Activated T-cell treated with anti-CD3 and anti-CD28 coated beads, Interleukin-2, amount 50 U/mL, for 48 hours (primary cell): Measurements from ENCODE around the gene PKNOX1.
A peak's percentile ranks its signal among the peaks of the same experiment; 100 is the strongest.
"Not testable (repeated sequence)": the region's sequence is repeated elsewhere in the genome, so short reads cannot be mapped to it uniquely, and the experiment has no call there.

Experiments used
- DNase-seq, 2 experiments: peaks; one replicate each; pipeline ENCODE4 v3.0.0-alpha.2; 2020

Gene PKNOX1

DNA sequence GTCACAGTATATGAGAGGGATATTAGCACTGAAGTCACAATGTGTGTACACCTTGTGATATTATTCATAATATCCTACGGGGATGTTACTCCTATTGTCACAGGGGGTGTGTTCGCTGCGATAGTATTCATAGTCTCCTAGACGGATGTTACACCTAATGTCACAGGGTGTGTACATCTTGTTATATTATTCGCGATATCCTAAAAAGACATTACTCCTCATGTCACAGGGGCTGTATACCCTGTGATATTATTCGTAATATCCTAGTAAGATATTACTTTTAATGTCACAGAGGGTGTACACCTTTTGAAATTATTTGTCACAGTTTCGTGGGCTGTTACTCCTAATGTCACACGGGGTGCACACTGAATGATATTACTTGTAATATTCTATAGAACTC is 23.2 kb upstream of the PKNOX1 start:
- not testable (repeated sequence) for DNase-seq

DNA sequence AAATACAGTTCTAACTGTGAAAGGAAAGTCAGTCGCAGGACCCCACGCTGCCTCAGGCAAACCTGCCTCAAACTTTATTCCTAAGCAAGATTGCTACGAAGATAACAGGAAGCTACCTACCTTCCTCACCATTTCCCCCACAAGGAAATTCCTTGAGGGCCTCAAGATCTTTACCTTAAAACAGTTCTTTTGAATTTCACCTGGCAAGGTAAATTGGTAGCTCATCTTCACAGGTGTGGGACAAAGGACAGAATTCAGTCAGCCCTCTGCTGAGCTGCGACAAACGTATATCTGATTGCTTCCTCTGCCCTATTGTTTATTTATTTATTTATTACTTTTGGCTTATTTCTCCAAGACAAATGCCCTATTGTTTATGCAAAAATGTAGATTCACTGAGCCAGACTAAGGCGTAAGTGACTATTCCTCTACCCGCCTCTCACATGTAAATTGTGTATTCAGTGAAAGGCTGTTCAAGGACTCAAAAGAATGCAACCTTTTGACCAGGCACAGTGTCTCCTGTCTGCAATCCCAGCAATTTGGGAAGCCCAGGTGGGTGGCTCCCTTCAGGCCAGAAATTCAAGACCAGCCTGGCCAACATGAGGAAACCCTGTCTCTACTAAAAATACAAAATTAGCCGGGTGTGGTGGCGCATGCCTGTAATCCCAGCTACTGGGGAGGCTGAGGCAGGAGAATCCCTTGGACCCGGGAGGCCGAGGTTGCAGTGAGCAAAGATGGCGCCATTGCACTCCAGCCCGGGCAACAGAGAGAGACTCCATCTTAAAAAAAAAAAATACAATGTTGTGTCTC is 17.3 kb upstream of the PKNOX1 start:
- no peak for DNase-seq

DNA sequence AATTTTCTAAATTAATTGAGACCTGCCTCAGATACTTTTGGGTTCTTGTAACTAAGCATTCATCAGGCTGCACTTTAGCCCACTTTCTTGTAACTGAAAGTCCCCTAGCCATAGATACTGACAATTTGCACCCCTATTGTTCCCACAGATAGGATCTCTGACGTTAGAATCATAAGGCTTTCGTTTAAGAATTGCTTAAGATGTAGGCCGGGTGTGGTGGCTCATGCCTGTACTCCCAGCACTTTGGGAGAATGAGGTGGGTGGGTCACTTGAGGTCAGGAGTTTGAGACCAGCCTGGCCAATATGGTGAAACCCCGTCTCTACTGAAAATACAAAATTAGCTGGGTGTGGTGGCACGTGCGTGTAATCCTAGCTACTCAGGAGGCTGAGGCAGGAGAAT is 16.2 kb upstream of the PKNOX1 start:
- DNase-seq, result not testable (repeated sequence)

DNA sequence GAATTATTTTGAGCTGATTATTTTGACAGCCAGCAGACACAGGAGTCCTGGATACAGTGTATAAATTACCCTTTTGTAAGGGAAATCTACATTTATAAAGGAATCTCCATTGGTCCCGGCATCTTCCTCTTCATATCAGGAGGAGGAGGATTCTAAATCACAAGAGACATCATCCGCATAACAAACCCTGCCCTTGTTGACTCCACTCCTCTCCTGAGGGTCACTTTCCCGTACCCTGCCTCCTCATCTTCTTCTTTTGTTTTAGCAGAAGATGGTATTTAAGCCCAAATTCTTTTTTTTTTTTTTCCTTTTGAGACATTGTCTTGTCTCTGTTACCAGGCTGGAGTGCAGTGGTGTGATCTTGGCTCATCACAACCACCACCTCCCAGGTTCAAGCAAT is 14.6 kb upstream of the PKNOX1 start:
- no peak for DNase-seq

DNA sequence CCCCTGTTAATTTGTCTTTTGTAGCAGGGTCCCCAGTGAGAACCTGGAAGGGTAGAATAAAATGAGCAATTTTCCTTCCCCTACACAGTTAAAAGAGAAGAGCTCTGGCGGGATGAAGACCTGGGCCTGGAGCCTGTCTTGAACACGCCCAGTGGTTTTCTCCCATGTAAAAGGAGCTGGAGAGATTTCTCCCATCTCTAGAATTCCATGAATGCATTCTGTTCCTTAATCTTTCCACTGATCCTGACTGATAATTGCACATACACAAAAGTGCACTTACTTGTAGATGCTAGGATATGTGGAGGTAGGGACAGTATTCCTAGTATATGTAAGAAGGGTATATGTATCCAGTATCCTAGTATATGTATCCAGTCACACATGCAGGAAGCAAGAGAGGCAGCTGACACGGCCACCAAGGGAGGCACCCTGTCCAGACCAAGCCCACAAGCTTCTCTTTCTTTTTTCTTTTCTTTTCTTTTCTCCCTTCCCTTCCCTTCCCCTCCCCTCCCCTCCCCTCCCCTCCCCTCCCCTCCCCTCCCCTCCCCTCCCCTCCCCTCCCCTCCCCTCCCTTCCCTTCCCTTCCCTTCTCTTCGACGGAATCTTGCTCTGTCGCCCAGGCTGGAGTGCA is 11.9 kb upstream of the PKNOX1 start:
- DNase-seq, result no peak

DNA sequence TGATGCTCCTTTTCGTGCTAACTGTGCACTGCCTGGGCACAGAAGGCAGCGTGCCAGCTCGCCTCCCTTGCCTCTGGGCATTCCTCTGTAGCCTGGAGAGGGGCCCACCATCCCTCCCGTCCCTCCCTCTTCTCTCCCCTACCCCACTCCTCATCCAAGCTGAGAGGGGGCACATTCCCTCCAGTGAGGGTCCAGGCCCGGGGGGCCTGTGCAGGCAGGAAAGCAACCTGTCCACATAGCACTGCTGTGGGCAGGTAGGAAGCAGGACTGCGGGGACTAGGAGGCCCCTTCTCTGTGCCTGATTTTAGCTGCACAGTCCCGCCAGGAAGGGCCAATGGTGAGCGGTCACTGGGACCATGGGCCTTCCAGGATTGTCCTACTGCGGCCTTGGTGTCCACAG is 10.3 kb upstream of the PKNOX1 start:
- no peak for DNase-seq

DNA sequence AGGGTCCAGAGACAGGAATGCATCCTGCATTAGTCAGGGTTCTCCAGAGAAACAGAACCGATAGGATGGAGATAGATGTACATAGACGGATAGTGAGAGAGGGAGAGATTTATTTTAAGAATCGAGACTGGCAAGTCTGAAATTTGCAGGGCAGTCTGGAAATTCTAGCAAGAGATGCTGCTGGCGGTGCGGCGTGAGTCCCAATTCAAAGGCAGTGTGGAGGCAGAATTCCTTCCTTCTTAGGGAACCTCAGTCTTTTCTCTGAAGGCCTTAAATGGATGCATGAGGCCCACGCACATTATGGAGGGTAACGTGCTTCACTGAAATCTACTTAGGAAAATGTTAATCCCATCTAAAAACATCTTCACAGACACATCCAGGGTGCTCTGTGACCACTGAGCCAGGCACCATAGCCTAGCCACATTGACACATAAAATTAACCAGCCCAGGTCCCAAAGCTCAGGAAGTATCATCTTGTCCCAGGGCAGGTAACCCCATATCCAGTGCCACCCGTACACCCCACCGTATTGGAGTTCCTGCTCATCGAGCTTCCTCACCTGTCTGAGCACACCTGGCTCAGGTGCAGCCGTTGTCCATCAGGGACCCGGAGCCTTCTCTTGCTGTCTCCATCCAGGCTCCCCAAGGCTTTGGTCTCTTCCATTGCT is 9.7 kb upstream of the PKNOX1 start:
- DNase-seq, result no peak

DNA sequence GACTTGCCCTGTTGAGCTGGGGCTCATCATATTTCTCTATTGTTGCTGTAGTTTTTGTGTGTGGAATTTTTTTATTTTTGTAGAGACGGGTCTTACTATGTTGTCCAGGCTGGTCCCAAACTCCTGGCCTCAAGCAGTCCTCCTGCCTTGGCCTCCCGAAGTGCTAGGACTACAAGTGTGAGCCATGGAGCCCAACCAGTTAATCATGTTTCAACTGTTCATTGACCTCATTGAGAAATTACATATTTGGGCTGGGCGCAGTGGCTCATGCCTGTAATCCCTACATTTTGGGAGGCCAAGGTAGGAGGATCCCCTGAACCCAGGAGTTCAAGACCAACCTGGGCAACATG is 9.2 kb upstream of the PKNOX1 start:
- no peak for DNase-seq

DNA sequence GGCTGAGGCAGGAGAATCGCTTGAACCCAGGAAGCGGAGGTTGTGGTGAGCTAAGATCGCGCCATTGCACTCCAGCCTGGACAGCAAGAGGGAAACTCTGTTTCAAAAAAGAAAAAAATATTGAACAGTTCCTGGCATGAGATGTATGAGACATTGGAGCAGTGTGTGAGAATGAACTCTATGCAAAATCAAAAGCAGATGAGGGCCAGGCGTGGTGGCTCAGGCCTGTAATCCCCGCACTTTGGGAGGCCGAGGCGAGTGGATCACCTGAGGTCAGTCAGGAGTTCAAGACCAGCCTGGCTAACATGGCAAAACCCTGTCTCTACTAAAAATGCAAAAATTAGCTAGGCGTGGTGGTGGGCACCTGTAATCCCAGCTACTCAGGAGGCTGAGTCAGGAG is 6.7 kb upstream of the PKNOX1 start:
- not testable (repeated sequence) for DNase-seq

DNA sequence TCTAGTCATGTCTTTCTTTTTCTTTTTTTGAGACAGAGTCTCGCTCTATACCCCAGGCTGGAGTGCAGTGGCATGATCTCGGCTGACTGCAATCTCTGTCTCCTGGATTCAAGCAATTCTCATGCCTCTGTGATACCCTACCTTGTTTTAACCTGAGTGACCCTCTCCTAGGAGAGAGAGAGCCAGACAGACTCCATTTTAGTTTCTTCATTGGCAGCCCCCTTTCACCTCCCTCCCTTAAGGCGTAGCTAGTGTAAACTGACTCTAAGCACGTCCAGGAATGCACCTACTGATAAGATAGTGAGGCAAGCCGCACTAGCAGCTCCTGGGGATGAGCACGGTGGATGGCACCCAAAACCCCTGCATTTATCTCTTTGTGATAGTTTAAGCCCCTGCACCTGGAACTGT is 5.2 kb upstream of the PKNOX1 start:
- no peak for DNase-seq

DNA sequence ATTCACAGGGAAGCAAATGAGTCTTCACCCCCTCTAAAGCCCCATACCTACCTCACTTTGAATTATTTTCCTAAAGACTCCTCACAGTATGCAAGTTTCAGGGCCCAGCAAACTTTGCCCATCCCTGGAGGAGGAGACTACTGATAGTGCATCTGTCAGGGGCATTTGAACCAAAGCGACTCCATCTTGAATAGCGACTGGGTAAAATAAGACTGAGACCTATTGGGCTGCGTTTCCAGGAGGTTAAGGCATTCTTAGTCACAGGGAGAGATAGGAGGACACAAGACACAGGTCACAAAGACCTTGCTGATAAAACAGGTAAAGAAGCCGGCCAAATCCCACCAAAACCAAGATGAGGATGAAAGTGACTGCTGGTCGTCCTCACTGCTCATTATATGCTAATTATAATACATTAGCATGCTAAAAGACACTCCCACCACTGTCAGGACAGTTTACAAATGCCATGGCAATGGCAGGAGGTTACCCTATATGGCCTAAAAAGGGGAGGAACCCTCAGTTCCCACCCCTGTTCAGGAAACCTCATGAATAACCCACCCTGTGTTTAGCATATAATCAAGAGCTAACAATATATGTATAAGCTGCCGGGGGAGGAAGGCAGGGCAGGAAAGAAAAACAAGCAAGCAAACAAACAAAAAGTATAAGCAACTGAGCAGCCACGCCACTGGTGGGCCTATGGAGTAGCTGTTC is 3.3 kb upstream of the PKNOX1 start:
- no peak for DNase-seq

DNA sequence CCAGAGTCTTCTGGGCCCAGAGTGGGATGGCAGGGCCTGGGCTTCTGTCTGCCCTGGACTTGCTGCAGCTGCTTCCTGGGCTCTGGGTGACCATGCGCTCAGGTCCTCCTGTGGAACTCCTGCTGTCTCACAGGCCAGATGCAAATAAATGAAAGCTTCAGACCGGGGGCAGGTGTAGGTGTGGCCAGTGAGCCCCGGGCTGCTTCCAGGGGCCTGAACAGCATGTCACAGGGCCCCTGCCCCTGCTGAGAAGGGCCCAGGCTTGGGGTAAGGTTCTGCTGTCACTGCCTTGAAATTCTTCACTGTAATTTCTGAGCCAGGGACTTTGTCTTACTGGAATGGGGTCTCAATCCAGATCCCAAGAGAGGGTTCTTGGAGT is 2.5 kb upstream of the PKNOX1 start:
- no peak for DNase-seq

DNA sequence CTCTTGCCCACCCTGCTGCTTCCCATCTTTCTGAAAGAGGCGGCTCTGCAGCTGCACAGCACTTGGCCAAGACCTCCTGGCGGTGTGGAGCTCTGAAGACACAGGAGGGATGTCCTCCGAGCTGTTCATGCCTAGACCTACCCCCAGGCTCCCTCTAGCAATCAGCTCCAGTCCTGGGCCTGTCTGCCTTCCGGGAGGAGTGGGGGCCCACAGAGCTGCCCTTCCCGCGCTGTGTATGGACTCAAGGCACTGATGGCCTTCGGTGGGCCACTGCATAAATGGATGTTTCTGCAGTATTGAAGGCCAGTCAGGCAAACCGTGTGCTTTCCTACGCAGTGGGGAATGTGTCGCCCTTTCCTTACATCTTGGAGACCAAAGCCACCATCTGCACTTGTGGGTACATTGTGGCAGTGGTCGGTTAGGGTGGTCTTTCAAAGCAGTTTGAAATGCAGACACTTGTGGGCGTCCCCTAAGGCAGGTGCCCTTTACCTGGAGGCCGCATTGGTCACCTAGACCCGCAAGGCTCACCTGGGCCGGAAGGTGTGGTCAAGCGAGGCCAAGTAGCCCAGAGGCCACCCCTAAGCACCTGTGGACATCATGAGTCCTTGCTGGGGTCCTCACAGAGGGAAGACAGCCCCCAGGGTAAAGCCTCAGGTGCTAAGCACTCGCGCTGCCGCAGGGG is 912 bp upstream of the PKNOX1 start:
- DNase-seq, result no peak

DNA sequence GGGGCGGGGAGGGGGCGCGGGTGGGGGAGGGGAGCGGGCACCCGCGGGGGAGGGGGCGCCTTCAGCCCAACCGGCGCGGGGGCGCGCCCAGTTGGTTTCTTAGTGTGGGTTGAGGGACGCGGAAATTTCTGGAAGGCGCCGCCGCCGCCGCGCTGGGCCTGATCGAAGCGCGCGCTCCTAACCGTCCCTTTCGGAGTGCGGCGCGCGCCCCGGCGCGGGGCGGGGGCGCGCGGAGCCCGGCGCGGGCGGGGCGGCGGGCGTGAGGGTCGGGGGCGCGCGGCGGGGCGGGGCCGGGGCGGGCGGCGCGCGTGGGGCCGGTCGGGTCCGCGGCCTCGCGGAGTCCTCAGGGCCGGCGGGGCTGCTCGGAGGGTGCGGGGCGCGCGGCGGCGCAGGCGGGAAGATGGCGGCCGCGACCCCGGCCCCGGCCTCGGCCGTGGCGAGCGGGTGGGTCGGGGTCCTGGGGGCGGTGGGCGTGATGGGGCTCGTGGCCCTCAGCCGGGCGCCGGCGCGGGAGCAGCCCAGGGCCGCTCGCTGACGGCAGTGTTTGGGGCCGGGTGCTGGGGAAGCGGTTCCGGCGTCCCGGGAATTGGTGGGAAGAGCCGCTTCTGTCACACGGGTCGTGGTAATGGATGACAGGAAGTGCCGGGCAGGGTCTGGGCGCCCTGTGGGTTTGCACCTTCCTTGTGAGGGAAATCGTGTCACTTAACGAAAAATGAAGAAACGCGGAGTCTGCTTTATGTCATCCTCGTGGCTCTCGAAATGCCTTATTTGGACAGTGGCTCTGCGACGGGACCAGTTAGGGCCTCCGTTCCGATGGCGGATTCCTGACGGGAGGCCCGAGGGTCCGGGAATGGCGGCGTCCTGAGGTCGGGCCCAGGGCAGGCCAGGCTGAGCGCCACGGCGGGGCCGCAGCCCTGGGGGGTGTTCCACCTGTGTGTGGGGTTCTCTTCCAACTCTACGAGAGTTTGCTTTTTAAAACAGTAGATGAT is 764 bp downstream of the PKNOX1 start:
- peak; percentile 60 to 69 for DNase-seq

DNA sequence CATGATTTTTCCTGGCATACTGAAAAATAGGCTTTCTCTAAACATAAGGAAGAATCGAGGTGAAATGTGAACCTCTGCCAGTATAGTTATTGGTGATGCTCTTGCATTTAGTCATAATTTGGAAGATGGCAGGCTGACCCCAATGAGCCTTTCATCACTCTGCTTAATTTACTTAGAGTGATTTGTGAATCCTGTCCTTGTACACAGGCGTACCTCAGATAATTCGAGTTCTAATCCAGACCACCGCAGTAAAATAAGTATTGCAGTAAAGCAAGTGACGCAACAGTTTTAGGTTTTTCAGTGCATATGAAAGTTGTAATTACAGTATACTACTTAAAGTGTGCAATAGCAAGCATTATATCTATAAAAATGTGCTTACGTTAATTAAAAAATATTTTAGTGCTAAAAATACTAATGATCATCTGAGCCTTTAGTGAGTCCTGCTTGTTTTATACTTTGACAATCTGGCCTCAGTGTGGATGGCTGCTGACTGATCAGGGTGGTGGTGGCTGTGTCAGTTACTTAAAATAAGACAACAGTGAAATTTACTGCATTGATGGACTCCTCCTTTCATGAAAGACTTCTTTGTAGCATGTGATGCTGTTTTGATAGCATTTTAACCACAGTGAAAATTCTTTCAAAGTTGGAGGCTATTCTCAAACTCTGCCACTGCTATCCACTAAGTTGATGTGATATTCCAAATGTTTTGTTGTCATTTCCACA is 1.7 kb downstream of the PKNOX1 start:
- no peak for DNase-seq

DNA sequence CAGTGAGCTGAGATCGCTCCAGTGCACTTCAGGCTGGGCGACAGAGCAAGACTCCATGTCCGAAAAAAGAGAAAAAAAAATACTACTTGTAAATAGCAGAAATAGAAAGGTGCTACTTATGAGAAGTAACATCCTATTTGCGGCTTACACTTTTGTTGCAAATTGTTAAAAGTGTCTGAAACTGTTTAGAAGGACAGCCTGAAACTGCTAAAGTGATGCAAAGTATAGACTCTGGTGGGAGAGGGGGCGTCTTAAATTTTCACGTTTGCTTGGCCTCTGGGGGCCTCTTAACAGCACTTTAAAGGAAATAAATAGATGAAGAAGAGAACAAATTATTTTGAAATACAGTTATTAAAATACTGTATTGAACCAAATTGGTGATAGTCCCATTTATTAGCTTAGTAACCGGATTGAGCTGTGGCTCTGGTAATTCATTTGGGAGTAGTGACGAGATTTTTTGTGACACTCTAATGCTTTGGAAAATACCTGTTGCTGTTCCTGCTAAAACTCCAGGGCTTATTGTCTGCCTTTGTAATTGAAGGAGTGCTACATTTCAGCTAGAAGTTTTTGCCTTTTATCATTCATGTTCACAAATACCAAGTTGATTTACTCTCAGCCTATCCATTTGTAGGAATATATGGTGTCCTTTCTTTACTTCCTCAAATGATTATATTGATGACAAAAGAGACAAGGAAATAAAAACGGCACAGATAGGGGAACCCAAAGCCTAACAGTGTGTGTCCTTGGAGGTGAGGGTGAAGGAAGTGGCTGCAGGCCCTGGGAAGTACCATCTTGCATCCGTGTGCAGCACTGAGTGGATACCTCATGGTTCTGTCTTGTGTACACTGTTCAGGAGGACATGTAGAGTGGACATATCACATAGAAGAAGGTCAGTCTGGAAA is 6.2 kb downstream of the PKNOX1 start:
- no peak for DNase-seq

DNA sequence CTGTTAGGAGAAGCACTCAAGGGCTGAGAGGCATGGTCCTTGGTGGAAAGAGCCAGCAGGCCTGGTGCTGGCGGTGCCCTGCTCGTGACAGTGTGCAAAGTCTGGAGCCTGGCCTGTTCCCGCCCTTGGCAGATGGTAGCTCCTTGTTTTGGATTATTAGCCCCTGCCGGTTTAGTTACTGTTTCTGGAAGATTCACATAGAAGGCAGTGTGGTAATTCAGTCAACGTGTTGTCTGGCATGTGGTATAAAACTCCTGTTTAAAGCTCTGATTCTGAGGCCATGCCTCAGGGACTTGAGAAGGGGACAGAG is 6.8 kb downstream of the PKNOX1 start:
- DNase-seq, result no peak

DNA sequence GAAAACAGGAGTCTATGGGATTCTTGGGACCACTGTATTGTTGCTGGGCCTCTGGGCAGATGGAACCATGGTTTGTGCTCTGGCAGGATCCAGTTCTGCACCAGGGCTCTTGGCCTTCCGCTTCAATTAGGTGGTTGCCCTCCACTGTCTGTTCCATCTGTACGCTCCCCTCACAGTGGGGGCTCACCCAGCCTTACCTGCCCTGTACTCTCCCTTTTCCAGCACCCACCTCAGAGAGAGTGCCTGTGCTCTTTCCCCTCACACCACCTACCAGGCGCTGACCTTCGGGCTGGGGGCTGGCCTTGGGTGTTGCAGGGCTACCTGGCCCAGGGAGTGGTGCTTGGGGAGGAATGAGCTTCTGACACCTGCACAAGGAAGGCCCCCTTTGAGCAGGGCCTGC is 7.5 kb downstream of the PKNOX1 start:
- DNase-seq, result no peak

DNA sequence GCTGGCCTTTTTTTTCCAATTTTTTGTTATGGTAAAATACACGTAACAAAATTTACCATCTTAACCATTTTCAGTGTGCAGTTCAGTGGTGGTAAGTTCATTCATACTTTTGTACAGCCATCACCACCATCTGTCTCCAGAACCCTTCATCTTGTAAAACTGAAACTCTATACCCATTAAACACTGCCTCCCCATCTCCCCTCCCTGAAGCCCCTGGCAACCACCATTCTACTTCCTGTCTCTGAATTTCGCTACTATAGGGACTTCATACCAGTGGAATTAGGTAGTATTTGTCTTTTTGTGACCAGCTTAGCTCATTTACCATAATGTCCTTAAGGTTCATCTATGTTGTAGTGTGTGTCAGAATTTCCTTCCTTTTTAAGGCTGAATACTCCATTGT is 8.7 kb downstream of the PKNOX1 start:
- no peak for DNase-seq

DNA sequence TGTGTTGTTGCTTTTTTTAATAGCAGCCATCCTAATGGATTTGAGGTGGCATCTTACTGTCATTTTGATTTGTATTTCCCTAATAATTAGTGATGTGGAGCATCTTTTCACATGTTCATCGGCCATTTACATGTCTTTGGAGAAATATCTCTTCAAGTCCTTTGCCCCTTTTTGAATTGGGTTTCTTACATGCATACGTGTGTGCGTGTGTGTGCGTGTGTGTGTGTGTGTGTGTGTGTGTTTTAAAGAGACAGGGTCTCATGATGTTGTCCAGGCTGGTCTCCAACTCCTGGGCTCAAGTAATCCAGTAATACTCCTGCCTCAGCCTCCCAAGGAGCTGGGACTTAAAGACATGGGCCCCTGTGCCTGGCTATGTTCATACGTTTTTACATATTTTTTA is 9.5 kb downstream of the PKNOX1 start:
- DNase-seq, result no peak
